A549 (cell line): ENCODE data around the gene IL17F.

ENCODE experiments used
- EHMT2 ChIP-seq: fragments of 200-600 bp; sonication (generic); IDR thresholded peaks from 2 replicates; pipeline ENCODE4 v1.6.1; 2016; ENCODE audit warnings: antibody characterized with exemption, low read depth, mild to moderate bottlenecking, moderate library complexity
- HDAC2 ChIP-seq: fragments of 200-600 bp; sonication (generic); IDR thresholded peaks from 2 replicates; pipeline ENCODE4 v1.6.1; 2016
- HOXA7 ChIP-seq: fragments of 250-450 bp; sonication (Bioruptor Pico); IDR thresholded peaks from 2 replicates; pipeline ENCODE4 v1.5.0; 2020; ENCODE audit warnings: mild to moderate bottlenecking, moderate library complexity
- JUN ChIP-seq, 2 experiments: fragments of >200 bp; sonication (Bioruptor Twin); formaldehyde crosslinking; IDR thresholded peaks; 2 replicates in 1 of 2; 3 replicates in 1 of 2; pipeline ENCODE4 v1.6.1; 2016 to 2017
- KDM1A ChIP-seq: fragments of 200-600 bp; sonication (generic); IDR thresholded peaks from 2 replicates; pipeline ENCODE4 v1.6.1; 2016; ENCODE audit warnings: low read depth, mild to moderate bottlenecking
- MAX ChIP-seq: IDR thresholded peaks from 2 replicates; pipeline ENCODE4 v1.6.1; 2012
- RFX5 ChIP-seq: fragments of 450-650 bp; IDR thresholded peaks from 2 replicates; pipeline ENCODE4 v1.7.1; 2014; ENCODE audit warnings: antibody characterized with exemption, mild to moderate bottlenecking, moderate library complexity
- RNF2 ChIP-seq: fragments of 200-600 bp; sonication (generic); IDR thresholded peaks from 2 replicates; pipeline ENCODE4 v1.6.1; 2016; ENCODE audit warnings: low read depth, mild to moderate bottlenecking, antibody characterized with exemption, moderate library complexity, borderline replicate concordance
- TF ChIP-seq, protein P1 (sequence below): fragments of >200 bp; sonication (Bioruptor Twin); formaldehyde crosslinking; IDR thresholded peaks from 3 replicates; pipeline ENCODE4 v1.5.1; 2016

- TF ChIP-seq JUN (IDR thresholded peaks at IDR 0.05) (no peak), MAX (no peak), HOXA7 (no peak), EHMT2 (no peak), RNF2 (no peak), HDAC2 (no peak), KDM1A (no peak), RFX5 (no peak)
- TF ChIP-seq, protein P1, sequence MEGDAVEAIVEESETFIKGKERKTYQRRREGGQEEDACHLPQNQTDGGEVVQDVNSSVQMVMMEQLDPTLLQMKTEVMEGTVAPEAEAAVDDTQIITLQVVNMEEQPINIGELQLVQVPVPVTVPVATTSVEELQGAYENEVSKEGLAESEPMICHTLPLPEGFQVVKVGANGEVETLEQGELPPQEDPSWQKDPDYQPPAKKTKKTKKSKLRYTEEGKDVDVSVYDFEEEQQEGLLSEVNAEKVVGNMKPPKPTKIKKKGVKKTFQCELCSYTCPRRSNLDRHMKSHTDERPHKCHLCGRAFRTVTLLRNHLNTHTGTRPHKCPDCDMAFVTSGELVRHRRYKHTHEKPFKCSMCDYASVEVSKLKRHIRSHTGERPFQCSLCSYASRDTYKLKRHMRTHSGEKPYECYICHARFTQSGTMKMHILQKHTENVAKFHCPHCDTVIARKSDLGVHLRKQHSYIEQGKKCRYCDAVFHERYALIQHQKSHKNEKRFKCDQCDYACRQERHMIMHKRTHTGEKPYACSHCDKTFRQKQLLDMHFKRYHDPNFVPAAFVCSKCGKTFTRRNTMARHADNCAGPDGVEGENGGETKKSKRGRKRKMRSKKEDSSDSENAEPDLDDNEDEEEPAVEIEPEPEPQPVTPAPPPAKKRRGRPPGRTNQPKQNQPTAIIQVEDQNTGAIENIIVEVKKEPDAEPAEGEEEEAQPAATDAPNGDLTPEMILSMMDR: no peak
Measured at GRCh38 chr6:52231406-52232127, 12.7 kb downstream of the IL17F start.
